Fibroblast of lung (primary cell): ENCODE data around the gene TRAF3. TPM values are rescaled to one million over a fixed set of nuclear protein-coding genes. Genes with fewer than 3 reads are reported as not detected.

Source experiments
- DNase-seq, 2 donors: peaks; one replicate each; pipeline versions ENCODE4 v3.0.0 to v3.0.0-alpha.2; 2010; ENCODE audit warnings: low read depth in 2 of 2
- H2AFZ ChIP-seq: 2 replicates; pipeline ENCODE4 v1.5.1; 2012; ENCODE audit warnings: low read length, control low read depth, inconsistent platforms
- H3K27ac ChIP-seq: 2 replicates; pipeline ENCODE4 v1.5.1; 2011; ENCODE audit warnings: low read length, control low read depth; ENCODE audit not compliant: insufficient read depth
- H3K27me3 ChIP-seq: 2 replicates; pipeline ENCODE4 v1.5.1; 2011; ENCODE audit warnings: mild to moderate bottlenecking, low read length; ENCODE audit not compliant: control insufficient read depth, insufficient read depth
- H3K36me3 ChIP-seq: 2 replicates; pipeline ENCODE4 v1.5.1; 2011; ENCODE audit warnings: low read length; ENCODE audit not compliant: control insufficient read depth, insufficient read depth
- H3K4me1 ChIP-seq: 2 replicates; pipeline ENCODE4 v1.5.1; 2011; ENCODE audit warnings: low read length; ENCODE audit not compliant: control insufficient read depth, insufficient read depth; ENCODE audit errors: extremely low read depth
- H3K4me2 ChIP-seq: 2 replicates; pipeline ENCODE4 v1.5.1; 2011; ENCODE audit warnings: low read length, control low read depth; ENCODE audit not compliant: insufficient read depth; ENCODE audit errors: extremely low read depth
- H3K4me3 ChIP-seq, 4 experiments: fragments of 200-600 bp in 1 of 4; sonication (generic) in 1 of 4; replicated peaks in 1 of 4; 2 replicates each; pipeline ENCODE4 v1.5.1; 2011 to 2016; ENCODE audit warnings: low read length in 4 of 4, low read depth in 3 of 4, mild to moderate bottlenecking in 3 of 4, control low read depth in 2 of 4, inconsistent platforms in 1 of 4, mixed read lengths in 1 of 4; ENCODE audit not compliant: insufficient read depth in 1 of 4; ENCODE audit errors: control extremely low read depth in 1 of 4
- H3K79me2 ChIP-seq: 2 replicates; pipeline ENCODE4 v1.5.1; 2012; ENCODE audit warnings: mild to moderate bottlenecking, low read length, inconsistent platforms; ENCODE audit not compliant: control insufficient read depth, insufficient read depth
- H3K9ac ChIP-seq: 2 replicates; pipeline ENCODE4 v1.5.1; 2011; ENCODE audit warnings: mild to moderate bottlenecking, low read length, control low read depth; ENCODE audit not compliant: insufficient read depth
- H3K9me3 ChIP-seq: 2 replicates; pipeline ENCODE4 v1.5.1; 2012; ENCODE audit warnings: low read depth, low read length; ENCODE audit not compliant: control insufficient read depth, insufficient read depth
- H4K20me1 ChIP-seq: 2 replicates; pipeline ENCODE4 v1.5.1; 2011; ENCODE audit warnings: low read length; ENCODE audit not compliant: control insufficient read depth, insufficient read depth; ENCODE audit errors: extremely low read depth
- EZH2 ChIP-seq: IDR thresholded peaks from 2 replicates; pipeline ENCODE4 v1.5.1; 2012; ENCODE audit warnings: low read length, control low read depth, mild to moderate bottlenecking; ENCODE audit errors: missing control alignments
- polyA plus RNA-seq, 2 donors: library from polyadenylated mRNA; depleted of rRNA in 1 of 2; stranded (reverse) in 1 of 2; unstranded in 1 of 2; fragments of >200 nt; gene quantifications; 2 replicates each; pipeline ENCODE4 v1.2.1, GENCODE V29; 2011 to 2012; ENCODE audit warnings: missing spikeins in 1 of 2
- total RNA-seq: library from RNA; depleted of rRNA; stranded (reverse); fragments of >200 nt; gene quantifications from 2 replicates; pipeline ENCODE4 v1.2.1, GENCODE V29; 2014
- TF ChIP-seq, protein P1 (sequence below), 2 donors: IDR thresholded peaks in 1 of 2; conservative IDR thresholded peaks in 1 of 2; 1 replicate in 1 of 2; 2 replicates in 1 of 2; pipeline ENCODE4 v1.5.1; 2011 to 2012; ENCODE audit warnings: low read length in 2 of 2, control low read depth in 1 of 2, inconsistent platforms in 1 of 2, low read depth in 1 of 2, mild to moderate bottlenecking in 1 of 2

TRAF3 gene
- total and polyA plus RNA-seq, 2 donors (not counting 1 experiment from before 2014, with no cell fraction given): 12.1 to 14.4 TPM

DNA sequence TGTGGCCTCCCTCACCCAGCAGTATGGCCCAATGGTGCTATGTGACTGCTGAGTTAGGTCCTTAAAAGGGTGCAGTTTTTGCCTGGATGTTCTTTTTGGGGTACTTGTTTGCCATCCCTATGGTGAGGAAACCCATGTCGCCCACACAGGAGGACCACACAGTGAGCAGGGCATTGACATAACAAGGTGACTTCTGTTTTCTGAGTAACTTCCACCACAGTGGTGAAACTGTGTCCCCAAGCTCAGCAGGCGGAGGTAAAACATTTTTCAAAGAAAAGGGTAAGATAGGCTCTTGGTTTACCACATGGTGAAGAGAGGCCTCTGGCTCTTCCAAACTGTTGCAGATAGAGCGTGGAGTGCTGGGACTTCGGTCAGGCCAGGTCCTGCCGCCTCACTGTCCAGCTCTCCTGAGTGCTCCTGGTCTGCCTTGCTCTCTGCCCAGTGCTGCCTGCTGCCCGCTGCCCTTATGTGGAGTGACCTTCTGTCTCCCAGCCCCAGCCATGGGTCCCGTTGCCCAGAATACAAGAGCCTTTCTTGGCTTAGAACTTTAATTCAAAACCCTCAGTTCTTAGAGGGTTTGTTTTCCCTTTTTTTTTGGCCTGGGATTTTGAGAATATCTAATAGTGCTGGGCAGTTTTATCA is 54.0 kb downstream of the TRAF3 start:
- TF ChIP-seq, protein P1, sequence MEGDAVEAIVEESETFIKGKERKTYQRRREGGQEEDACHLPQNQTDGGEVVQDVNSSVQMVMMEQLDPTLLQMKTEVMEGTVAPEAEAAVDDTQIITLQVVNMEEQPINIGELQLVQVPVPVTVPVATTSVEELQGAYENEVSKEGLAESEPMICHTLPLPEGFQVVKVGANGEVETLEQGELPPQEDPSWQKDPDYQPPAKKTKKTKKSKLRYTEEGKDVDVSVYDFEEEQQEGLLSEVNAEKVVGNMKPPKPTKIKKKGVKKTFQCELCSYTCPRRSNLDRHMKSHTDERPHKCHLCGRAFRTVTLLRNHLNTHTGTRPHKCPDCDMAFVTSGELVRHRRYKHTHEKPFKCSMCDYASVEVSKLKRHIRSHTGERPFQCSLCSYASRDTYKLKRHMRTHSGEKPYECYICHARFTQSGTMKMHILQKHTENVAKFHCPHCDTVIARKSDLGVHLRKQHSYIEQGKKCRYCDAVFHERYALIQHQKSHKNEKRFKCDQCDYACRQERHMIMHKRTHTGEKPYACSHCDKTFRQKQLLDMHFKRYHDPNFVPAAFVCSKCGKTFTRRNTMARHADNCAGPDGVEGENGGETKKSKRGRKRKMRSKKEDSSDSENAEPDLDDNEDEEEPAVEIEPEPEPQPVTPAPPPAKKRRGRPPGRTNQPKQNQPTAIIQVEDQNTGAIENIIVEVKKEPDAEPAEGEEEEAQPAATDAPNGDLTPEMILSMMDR (conservative IDR thresholded peaks at IDR 0.05 in 1 of 2, IDR thresholded peaks at IDR 0.05 in 1 of 2; ENCODE audit: low read depth in 1 of 2, low read length in 2 of 2): no peak
- TF ChIP-seq EZH2: no peak
- Histone ChIP-seq H3K9me3 (no peaks in the 10 kb centered on the region), H2AFZ (no peak overlapping the region), H3K4me1 (peaks cover 3% of the 10 kb centered on the region), H3K4me2 (no peak overlapping the region), H3K4me3 (no peak overlapping the region), H4K20me1 (no peaks in the 10 kb centered on the region), H3K27me3 (no peaks in the 10 kb centered on the region), H3K79me2 (no peaks in the 10 kb centered on the region), H3K36me3 (no peaks in the 10 kb centered on the region), H3K9ac (no peak overlapping the region), H3K27ac (no peak overlapping the region)
- no peak for DNase-seq

DNA sequence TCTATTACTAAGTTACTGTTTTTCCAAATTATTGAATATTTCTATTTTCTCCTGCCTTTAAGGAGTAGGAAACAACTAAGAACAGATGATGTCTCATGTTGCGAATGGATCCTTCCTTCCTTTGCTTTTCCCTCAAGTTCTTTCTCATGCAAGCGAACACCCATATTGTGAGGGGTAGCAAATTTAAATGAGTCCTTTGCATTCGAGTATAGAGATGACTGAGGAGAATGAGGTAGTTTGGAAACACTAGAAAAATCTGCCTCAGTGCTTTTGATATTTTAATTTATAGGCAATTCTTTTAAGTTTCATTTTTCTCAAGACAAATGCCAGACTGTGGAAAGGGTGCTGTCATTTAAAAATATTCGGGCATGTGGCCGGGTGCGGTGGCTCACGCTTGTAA is 56.1 kb downstream of the TRAF3 start:
- H3K79me2 ChIP-seq: no peaks in the 10 kb centered on the region
- no peak overlapping the region for H3K27ac ChIP-seq
- H3K4me2 ChIP-seq: no peak overlapping the region
- H3K9ac ChIP-seq: no peak overlapping the region
- no peak overlapping the region for H2AFZ ChIP-seq
- TF ChIP-seq, protein P1 (conservative IDR thresholded peaks at IDR 0.05 in 1 of 2, IDR thresholded peaks at IDR 0.05 in 1 of 2; ENCODE audit: low read depth in 1 of 2, low read length in 2 of 2): no peak
- no peak for TF ChIP-seq EZH2
- no peaks in the 10 kb centered on the region for H4K20me1 ChIP-seq
- no peaks in the 10 kb centered on the region for H3K9me3 ChIP-seq
- H3K27me3 ChIP-seq: no peaks in the 10 kb centered on the region
- peaks cover 3% of the 10 kb centered on the region for H3K4me1 ChIP-seq
- H3K36me3 ChIP-seq: no peaks in the 10 kb centered on the region
- no peak for DNase-seq
- H3K4me3 ChIP-seq: no peak overlapping the region

DNA sequence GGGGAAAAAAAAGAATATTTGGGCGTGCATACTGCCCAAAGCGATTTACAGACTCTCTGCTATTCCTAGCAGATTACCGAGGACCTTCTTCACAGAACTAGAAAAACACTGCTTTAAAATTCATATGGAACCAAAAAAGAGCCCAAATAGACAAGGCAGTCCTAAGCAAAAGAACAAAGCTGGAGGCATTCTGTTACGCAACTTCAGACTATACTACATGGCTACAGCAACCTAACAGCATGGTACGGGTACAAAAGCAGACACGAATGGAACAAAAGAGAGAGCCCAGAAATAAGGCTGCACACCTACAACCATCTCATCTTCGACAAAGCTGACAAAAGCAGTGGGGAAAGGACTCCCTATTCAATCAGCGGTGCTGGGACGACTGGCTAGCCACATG is 56.7 kb downstream of the TRAF3 start:
- Histone ChIP-seq H2AFZ (no peak overlapping the region), H3K4me1 (peaks cover 3% of the 10 kb centered on the region), H4K20me1 (no peaks in the 10 kb centered on the region), H3K27ac (no peak overlapping the region), H3K79me2 (no peaks in the 10 kb centered on the region), H3K9me3 (no peaks in the 10 kb centered on the region), H3K27me3 (no peaks in the 10 kb centered on the region), H3K4me3 (no peak overlapping the region), H3K4me2 (no peak overlapping the region), H3K9ac (no peak overlapping the region), H3K36me3 (no peaks in the 10 kb centered on the region)
- TF ChIP-seq, protein P1 (conservative IDR thresholded peaks at IDR 0.05 in 1 of 2, IDR thresholded peaks at IDR 0.05 in 1 of 2; ENCODE audit: low read depth in 1 of 2, low read length in 2 of 2): no peak
- no peak for TF ChIP-seq EZH2
- DNase-seq: no peak
